Non-pigmented ciliary epithelial cell (primary cell): ENCODE measurements around the gene SHC2.
"Not testable (repeated sequence)": the region's sequence is repeated elsewhere in the genome, so short reads cannot be mapped to it uniquely, and the experiment has no call there.

Experiments
- DNase-seq: peaks from one replicate; pipeline ENCODE4 v3.0.0-alpha.2; 2010; ENCODE audit warnings: low read depth

SHC2 gene

GRCh38 chr19:423691-424466 lies 37.0 kb downstream of the SHC2 start:
- no peak for DNase-seq

- DNase-seq = not testable (repeated sequence)
These were observed 38.0 kb downstream of the SHC2 start for GRCh38 chr19:422917-423226.

- no peak for DNase-seq
These were observed 38.5 kb downstream of the SHC2 start for GRCh38 chr19:422213-422916.

GRCh38 chr19:419721-420515 lies 40.9 kb downstream of the SHC2 start:
- DNase-seq = no peak

GRCh38 chr19:418761-419671 lies 41.8 kb downstream of the SHC2 start:
- DNase-seq = no peak

- DNase-seq = no peak
These were observed 44.4 kb downstream of the SHC2 start for GRCh38 chr19:416416-416815.

GRCh38 chr19:415292-415691 lies 45.5 kb downstream of the SHC2 start:
- DNase-seq = no peak

- no peak for DNase-seq
These were observed 46.9 kb downstream of the SHC2 start for GRCh38 chr19:413756-414420.

GRCh38 chr19:412356-413355 lies 48.2 kb downstream of the SHC2 start:
- no peak for DNase-seq

GRCh38 chr19:411723-412355 lies 49.0 kb downstream of the SHC2 start:
- no peak for DNase-seq

- DNase-seq = not testable (repeated sequence)
These were observed 49.6 kb downstream of the SHC2 start for GRCh38 chr19:411121-411722.

- no peak for DNase-seq
These were observed 50.5 kb downstream of the SHC2 start for GRCh38 chr19:410243-410781.

GRCh38 chr19:409516-410242 lies 51.2 kb downstream of the SHC2 start:
- DNase-seq = no peak

GRCh38 chr19:408902-409515 lies 51.8 kb downstream of the SHC2 start, which contains the start of gene C2CD4C:
Gene C2CD4C, minus strand, starts transcription at chr19:409147. Its CDS starts 786 bp downstream, at chr19:408361.
- DNase-seq = no peak

GRCh38 chr19:408441-408901 lies 52.4 kb downstream of the SHC2 start:
- DNase-seq = no peak

- no peak for DNase-seq
These were observed 53.1 kb downstream of the SHC2 start for GRCh38 chr19:407511-408440.
